GM21529 (cell line): ENCODE data around the gene ZDHHC1.

Experiments used
- ATAC-seq: cut with Tn5 transposase; IDR thresholded peaks from one replicate; pipeline ENCODE4 v1.9.1; 2021; ENCODE audit not compliant: unreplicated experiment

Gene ZDHHC1, protein sequence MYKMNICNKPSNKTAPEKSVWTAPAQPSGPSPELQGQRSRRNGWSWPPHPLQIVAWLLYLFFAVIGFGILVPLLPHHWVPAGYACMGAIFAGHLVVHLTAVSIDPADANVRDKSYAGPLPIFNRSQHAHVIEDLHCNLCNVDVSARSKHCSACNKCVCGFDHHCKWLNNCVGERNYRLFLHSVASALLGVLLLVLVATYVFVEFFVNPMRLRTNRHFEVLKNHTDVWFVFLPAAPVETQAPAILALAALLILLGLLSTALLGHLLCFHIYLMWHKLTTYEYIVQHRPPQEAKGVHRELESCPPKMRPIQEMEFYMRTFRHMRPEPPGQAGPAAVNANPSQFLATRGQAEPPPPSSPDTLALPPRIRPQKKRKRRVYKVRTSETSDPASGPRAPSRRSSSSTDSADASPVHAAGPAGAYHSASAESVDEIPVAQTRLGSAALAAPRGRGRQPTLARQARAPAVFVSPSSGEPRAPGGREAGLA

DNA sequence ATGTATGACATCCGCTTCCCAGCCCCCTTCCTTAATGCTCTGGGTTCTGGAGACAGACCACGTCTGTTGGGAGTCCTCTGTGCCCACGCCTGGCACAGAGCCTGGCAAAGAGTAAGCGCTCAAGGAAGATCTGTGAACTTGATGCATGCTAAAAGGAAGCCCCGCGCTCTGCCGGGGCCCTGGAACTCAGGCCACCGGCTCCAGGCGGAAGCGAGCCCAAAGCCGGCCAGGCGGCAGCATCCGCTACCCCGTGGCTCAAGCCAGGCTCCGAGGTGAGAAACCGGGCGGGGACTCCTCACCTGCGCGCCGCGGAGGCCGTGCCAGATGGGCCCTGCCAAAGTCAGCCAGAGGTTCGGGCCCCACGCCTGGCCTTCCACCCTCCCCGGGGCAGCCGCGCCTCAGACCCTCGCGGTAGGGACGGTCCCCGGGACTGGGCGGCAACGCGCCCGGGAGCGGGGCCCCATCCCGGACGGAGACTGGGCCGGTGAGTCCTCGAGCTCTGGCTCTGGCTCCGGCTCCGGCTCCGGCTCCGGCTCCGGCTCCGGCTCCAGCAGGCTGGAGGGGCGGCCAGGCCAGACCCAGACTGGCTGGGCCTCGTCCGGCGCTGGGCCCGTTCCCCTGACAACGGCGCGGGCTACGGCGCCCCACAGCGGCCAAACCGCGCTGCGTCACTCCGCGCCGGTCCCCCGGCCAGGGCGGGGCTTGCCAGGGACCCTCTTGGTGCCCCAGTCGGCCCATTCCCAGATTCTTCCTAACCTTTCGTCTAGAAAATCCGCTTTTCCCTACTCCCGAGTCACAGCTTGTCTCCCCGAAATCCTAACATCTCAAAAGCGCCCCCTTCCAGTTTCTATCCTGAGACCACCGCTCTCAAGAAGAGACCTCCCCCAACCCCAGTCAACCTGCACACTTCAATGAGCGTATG, at the start of gene ZDHHC1:
TSS of gene ZDHHC1 (minus strand) at position 606 of the 922 bp plus-strand sequence. CDS start 8,702 bp downstream, outside the sequence.
- ATAC-seq: peak; percentile 74

DNA sequence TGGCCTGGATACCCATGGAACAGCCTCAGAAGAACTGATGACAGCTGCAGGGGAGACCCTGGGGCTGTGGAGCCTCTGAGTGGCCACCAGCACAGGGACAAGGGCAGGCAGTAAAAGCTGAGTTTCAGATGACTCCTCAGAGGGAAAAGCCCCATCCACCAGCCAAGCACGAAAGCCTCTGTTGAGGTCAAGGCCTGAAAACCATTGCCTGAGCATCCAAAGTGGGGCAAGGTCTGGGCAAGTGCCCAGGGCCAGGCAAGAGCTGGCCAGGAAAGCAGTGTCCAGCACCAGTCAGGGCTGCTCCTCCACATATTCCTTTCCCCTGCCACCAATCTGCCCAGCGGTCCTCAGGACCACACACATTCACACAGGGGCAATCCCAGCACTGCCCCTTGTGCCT, 48.3 kb upstream of the ZDHHC1 start:
- ATAC-seq: no peak

DNA sequence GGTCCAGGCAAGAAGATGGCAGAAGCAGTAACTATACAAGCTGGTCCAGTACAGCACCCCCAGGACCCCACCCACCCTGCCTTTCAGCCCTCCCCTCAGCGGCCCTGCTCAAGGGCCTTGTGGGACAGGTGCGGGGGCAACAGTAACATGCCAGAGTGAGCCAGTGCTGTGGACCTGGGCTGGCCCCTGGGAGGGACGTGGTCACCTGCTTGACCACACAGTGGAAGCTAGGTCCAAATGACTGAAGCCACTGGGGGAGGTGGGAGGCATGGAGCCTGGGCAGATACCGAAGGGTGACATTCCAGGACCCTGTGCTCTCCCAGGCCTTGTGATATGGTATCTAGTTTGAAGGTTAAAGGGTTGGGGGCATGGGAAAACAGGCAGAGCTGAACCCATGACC, 47.4 kb upstream of the ZDHHC1 start:
- ATAC-seq: no peak

DNA sequence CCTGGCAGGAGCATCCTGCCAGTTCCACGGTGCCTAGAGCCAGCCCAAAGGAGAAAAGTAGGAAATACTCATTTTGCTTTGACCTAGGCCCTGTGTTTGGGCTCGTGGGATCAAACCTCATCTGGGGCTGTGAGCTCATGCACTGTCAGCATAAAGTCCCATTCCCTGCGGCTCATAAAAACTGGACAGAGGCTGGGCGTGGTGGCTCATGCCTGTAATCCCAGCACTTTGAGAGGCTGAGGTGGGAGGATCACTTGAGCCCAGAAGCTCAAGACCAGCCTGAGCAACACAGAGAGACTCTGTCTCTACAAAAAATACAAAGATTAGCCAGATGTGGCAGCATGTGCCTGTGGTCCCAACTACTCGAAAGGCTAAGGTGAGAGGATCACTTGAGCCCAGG, 46.8 kb upstream of the ZDHHC1 start:
- ATAC-seq: no peak

DNA sequence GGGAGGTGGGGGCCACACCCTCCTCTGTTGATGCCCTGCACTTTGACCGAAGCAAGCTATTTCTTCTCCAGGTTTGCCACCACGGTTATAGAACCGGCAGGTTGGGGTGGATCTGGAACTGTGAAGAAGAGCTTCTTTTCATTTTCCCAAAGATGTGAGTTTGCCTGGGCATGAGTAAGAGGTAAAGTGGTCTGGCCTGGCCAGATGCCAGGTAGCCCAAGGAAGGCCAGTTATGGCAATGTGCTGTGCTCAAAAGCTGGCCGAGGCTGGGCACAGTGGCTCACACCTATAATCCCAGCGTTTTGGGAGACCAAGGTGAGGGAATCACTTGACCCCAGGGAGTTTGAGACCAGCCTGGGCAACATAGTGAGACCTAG, 46.0 kb upstream of the ZDHHC1 start:
- no peak for ATAC-seq

DNA sequence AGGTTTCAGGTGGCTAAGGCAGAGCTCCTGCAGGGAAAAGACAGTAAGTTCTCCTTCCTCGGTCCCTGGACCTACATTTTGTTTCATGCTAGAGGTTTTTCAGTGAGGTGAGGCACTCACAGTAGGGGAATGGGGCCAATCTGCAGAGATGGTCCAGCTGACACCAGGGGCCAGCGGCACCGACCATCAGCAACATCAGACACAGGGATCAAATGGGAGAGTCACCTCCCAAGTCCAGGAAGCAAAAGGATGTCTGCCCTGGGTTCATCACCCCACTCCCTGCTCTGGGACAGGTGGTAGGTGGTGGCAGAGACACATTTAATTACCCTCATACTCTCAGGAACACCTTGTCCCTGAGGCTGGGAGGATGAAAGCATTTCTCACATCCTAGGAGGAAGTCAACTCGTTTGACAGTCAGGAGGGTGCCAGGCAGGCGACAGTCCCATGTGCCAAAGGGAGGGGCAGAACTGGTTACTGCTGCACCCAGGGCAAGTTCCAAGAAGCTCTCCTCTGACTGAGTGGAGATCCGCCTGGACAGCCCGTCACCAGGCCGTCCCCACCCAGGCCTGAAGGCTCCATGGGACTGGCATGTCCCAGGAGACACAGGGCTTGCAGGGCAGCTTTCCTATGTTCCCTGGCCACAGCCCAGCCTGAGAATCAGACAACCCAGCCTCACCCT, 45.5 kb upstream of the ZDHHC1 start:
- ATAC-seq: no peak

DNA sequence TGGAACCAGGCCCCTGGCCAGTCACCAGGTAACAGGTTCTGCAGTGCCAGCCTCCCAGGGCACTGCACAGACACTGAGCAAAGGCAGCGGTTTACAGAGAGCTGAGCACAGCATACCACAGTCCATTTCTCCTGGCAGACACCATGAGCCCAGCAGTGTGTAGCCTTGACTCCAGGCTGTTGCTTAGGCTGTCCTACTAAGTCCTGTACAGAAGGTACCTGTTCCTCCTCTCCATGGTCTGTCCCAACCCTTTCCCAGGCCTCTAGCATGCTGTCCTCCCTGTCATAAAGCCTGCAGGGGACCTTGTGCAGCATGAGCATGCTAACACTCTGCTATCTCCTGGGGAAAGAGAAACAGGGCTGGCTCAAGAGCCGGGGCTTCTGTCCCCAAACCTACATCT, 44.7 kb upstream of the ZDHHC1 start:
- no peak for ATAC-seq

DNA sequence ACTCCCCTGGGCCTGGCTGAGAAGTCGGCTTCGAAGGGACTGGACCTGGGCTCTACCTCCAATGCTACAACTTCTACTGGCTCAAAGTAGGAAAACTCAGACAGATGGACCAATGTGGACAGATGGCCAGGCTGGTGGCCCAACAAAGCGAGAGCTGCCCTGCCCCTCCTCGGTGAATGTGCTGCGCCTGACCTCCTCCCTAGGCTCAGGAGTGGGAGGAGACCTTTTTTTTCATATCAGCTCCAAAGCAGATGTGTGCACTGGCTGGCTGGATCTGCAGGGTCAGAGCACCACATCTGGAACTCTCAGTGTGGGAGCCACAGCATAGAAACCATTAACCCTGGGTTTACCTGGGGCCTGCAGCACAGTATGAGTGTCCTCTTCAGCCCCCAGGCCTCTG, 43.9 kb upstream of the ZDHHC1 start:
- ATAC-seq: no peak

DNA sequence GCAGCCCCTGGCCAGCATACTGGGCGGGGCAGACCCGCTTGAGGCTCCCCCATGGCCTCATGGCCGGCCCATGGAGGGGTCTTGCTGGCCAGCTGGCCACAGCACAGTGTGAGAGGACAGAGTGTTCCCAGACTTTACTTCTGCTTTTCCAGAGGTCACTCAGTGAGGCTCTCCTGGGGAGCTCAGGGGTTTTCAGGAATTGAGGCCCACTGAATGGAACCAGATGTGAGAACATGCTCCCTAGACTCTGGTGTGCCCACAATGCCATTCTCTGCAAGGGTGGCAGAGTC, 43.5 kb upstream of the ZDHHC1 start:
- ATAC-seq: no peak

DNA sequence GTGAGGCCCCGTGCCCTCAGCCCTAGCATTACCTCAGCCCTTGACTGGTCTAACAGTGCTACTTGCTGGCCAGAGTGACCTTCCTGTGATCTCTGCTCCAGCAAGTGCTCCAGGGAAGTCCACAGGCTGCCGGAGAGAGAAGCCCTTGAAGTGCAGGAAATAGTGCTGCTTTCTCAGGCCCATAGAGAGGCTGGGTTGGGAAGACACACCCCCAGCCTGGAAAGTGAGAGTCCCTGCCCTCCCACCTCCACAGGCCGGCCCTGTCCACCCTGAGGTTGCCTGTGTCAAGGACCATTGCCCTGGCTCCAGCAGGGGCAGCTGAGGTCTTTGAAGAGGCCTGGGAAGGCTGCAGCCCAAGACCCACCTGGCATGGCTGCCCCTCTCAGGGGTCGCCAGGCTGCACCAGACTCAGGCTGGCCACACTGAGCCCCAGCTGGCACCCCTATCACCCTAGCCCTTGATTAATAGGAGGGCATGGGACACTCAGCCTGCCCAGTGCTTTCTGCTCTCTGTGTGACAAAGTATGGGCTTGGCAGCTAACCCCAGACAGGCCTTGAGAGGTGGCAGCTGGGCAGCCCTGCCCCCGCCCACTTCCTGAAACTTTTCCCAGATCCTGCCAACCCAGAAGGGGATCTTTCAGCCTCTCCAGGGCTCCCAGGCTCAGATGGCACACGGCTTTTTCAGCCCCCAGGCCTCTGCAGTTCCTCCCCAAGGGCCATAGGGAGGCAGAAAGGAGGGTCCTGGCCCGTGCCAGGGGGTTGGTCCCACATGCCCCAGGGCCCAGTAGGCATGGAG, 43.0 kb upstream of the ZDHHC1 start:
- ATAC-seq: no peak

DNA sequence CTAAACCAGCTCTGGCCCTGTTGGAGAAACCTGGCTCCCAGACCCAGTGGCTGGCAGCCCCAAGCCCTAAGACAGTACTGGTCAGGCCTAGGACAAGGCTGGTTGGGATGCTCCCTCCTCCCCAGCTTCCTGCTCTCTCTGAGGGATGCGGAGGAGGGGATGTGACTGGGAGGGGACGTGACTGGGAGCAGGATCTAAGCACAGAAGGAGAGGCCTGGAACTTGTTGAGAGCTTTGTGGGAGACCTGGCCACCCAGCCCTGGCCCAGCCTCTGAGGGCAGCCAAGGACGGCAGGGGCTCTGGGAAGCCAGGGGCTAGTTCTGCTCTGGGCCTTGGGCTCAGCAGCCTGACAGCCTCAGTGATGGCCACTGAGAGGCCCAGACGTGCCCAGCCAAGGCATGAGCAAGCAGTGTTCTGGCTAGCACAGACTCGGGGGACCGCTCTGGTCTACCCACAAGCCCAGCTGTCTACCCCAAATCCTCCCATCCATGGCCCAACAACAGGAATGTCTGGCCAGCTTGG, 41.9 kb upstream of the ZDHHC1 start:
- no peak for ATAC-seq

DNA sequence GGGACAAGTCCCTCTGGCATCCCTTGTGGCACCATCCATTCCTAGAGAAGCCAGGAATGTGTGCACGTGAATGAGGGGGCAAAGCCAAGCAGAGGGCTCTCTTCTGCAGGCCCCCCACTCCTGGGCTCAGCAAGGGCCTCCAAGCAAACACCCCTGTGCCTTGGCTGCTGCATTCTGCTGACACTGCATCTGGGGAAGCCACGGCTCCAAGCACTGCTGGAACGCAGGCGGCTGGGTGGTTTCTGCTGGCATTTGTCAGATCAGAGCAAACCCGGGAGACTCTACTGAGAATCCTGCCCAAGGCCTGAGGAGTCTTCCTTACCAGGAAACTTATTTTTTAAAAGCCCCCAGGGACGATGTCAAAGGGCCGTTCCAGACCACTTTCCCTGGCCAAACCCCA, 41.3 kb upstream of the ZDHHC1 start:
- no peak for ATAC-seq

DNA sequence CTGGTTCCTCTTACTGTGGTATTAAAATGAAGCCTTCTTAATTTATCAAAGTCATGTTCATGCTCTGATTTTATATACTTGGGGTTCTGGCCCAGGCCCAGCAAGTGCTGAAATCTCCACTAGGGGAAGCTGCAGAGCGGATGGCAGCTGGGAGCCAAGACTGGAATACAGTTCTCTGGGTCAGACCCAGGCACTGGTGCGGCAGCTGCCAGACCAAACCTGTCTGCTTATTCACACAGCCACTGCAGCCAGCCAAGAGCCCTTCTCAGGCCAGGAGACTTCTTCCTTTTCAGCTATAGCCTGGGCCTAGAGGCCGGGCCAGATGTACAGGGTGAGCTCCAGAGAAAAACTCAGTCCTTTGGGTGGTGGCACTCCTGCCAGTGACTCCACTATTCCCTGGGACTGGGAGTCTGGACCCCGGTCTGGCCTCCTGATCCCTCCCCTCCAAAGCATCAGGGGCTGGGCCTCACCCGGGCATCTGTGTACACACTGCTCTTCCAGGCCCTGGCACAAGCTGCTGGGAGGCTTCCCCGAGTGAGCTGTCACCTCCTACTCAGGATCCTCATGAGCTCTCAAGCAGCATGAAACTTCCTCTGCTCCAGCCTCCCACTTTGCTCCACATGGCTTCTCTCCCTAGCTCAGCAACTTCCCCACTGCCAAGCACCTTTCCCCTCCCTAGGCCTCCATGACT, 40.3 kb upstream of the ZDHHC1 start:
- ATAC-seq: no peak

DNA sequence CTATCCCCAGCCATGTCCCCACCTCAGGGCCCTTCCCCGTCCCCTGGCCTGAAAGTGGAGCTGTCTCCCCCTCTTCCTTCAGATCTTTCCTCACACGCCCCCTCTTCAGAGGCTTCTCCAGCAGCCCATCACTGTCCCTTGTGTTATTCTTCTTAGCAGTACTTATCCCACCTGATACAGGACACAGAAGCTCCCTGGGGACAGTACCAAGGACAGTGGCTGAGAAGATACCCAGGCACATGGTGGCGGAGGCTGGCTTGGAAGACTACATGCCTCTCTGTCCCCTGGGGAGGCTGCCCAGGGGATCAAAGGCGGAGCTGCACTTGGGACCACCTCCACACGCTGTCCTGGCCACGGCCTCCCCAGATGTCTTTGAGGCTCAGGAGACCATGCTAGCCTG, 38.6 kb upstream of the ZDHHC1 start:
- no peak for ATAC-seq

DNA sequence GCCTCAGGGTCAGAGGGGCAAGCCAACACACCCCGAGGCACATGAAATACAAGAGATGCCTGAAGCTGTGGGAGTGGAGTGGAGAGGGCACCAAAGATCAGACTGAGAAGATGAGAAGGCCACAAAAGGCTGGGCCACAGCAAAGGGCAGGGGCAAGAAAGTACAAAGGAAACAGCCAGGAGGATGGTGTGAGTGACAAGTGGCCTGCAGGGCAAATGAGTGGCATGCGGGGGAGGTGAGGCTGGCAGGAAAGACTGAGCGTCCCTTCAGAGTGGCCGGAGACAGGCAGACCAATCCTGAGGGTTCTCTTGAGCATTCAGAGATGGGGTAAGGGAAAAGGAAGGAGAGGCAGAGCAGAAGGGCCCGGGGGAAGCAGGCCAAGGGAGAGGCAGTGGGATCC, 37.8 kb upstream of the ZDHHC1 start:
- no peak for ATAC-seq

DNA sequence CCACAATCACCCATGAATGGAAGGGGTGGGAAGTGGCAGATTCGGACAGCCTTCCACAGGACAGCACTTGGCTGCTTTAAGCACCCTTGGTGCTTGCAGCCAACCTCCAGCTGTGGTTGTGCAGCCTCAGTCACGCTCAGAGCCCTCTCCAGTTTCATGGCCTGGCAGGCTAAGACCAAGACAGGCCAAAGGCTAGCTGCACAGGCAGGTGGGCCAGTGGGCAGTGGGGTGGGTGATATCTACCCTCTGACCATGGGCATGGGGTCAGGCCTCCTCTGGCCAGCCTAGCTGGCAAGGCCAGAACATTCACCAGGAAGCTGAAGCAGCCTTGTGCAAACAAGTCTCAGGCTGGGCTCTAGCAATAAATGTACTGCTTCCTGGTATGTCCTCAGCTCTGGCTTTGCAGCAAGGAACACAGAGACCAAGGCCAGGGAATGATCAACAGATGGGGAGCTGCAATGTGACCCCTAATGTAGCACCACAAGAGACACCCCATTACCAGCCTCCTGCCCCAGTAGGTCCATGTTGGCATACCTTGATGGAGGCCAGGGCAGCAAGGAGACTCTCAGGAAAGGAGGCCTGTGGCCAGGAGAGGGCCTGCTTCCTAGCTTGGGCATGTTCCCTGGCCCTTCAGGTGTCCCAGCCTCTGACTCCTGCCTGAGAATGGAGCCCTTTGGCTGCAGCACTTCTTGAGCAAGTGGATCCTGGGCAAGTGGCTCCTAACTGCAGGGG, 35.6 kb upstream of the ZDHHC1 start:
- no peak for ATAC-seq

DNA sequence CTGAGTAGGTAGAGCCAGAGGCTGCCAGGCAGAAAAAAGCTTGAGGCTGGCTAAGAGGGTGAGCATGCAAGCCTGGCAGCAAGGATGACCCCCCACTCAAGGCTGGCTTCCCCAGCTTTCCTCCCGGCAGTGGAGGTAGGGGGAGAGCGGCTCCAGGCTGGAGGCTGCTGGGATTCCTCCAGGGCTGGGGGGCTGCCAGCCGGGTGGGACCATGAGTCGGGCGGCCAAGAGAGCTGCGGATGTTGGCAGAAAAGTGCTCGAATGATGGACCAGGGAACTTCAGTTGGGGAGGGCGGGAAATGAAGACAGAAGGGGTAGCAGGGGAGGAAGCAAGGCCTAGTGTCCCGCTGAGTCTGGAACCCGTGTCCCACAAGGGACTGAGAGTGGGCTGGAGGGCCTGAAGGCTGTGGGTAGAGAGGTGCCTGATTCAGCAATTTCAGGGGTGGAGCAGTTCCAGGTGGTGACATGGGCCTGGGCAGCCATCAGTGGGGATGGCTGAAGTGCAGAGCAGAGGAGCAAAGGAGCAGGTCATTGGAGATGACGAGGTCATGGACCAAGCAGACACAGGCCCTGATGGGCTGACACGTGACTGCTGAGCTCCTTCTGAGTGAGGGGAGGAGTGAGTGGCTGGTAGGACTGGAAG, 34.9 kb upstream of the ZDHHC1 start:
- no peak for ATAC-seq

DNA sequence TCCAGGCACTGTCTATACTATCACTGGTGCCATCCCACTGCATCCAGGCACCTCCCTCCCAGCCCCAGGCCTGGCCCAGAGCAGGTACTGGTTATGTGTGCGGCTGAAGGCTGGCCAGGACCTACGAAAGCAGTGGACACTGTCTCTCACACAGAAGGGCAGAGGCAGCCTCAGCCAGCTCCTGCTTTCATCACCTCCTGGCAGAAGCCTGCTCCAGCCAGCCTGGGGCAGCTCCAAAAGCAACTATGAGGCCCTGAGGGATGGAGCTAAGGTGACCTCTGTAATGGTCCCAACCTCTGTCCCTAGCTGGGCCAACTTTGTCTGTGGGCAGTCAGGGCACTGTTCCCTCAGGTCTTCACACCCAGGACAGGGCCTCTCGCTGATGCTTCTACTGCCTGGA, 33.5 kb upstream of the ZDHHC1 start:
- ATAC-seq: no peak

DNA sequence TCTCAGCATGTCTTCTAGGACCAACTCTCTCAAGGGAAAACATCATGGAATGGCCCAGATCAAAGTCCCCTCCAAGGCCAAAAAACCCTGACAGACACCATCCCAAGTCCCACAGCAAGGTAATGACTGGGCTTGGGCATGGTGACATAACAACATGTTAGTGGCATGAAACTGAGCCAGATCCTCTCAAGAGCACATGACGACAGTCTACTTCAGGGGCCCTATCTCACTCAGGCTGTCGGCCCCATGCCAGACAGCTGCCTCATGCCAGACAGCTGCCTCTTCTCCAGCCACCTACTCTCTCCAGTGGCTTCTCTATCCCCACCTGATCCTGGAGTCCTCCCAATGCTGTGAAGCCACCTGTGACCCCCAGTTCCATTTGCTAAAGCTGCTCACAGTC, 33.1 kb upstream of the ZDHHC1 start:
- ATAC-seq: no peak
